Breast epithelium (tissue), 3 donors: ENCODE measurements around the gene TRPM8.

Source experiments
- POLR2A ChIP-seq: fragments of 450-650 bp; IDR thresholded peaks from one replicate; pipeline ENCODE4 v1.6.1; 2016; ENCODE audit warnings: antibody characterized with exemption, mild to moderate bottlenecking, moderate library complexity
- POLR2AphosphoS5 ChIP-seq, 3 donors: sonication (generic); formaldehyde crosslinking; IDR thresholded peaks; one replicate each; pipeline ENCODE4 v1.6.1; 2017; ENCODE audit warnings: antibody characterized with exemption in 3 of 3
- TF ChIP-seq, protein P1 (sequence below), 3 donors: fragments of 450-650 bp; IDR thresholded peaks; one replicate each; pipeline ENCODE4 v1.5.1; 2016 to 2017; ENCODE audit warnings: antibody characterized with exemption in 3 of 3, mild to moderate bottlenecking in 3 of 3, moderate library complexity in 3 of 3

DNA sequence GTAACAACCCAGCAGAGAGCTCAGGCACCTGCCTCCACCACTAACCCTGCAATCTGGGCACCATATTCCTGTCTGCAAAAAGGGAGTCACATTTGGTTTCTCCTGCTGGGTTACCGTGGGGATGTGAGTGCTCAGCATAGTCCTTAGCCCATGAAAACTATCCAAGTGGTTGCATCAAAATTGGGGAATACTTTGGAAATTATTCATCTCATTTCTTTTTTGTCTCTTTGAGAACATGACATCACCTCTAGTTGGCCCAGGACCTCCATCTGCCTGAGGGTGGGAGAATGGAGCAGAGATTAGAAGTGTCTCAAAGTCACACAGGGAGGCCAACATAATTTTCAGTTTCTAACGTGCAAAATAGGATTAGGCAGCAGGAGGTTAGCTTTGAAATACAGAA is 114.0 kb downstream of the TRPM8 start:
- TF ChIP-seq, protein P1, sequence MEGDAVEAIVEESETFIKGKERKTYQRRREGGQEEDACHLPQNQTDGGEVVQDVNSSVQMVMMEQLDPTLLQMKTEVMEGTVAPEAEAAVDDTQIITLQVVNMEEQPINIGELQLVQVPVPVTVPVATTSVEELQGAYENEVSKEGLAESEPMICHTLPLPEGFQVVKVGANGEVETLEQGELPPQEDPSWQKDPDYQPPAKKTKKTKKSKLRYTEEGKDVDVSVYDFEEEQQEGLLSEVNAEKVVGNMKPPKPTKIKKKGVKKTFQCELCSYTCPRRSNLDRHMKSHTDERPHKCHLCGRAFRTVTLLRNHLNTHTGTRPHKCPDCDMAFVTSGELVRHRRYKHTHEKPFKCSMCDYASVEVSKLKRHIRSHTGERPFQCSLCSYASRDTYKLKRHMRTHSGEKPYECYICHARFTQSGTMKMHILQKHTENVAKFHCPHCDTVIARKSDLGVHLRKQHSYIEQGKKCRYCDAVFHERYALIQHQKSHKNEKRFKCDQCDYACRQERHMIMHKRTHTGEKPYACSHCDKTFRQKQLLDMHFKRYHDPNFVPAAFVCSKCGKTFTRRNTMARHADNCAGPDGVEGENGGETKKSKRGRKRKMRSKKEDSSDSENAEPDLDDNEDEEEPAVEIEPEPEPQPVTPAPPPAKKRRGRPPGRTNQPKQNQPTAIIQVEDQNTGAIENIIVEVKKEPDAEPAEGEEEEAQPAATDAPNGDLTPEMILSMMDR (IDR thresholded peaks at IDR 0.05) = no peak
- TF ChIP-seq POLR2A (no peak), POLR2AphosphoS5 (IDR thresholded peaks at IDR 0.05) (no peak)
